Measurements from ENCODE around the gene TMEM163. TPM values are rescaled to one million over a fixed set of nuclear protein-coding genes. Genes with fewer than 3 reads are reported as not detected.

TMEM163 gene
- total and polyA plus RNA-seq, 2 of the 13 experiments (the other 11 are each of a cell fraction or from before 2014, with no cell fraction given) = 0.05 TPM; not detected in 1

GRCh38 chr2:134625311-134625710, 93.5 kb downstream of the TMEM163 start:
- Histone ChIP-seq H4K20me1 (ENCODE audit: insufficient read depth, low read length) (no peaks in the 10 kb centered on the region), H3K4me1 (ENCODE audit: insufficient read depth, low read length) (no peaks in the 10 kb centered on the region), H3K79me2 (ENCODE audit: insufficient read depth, low read length) (no peaks in the 10 kb centered on the region), H3K9ac (ENCODE audit: insufficient read depth, low read depth, low read length) (no peak overlapping the region), H3K27ac (ENCODE audit: extremely low read length, insufficient read depth, low read length) (no peak overlapping the region), H3K4me2 (ENCODE audit: low read depth, low read length) (no peak overlapping the region), H3K36me3 (replicated peaks in 1 of 2; ENCODE audit: control insufficient read depth in 1 of 2, insufficient read depth in 2 of 2, low read length in 2 of 2) (no peaks in the 10 kb centered on the region), H2AFZ (ENCODE audit: low read length) (no peak overlapping the region), H3K4me3 (replicated peaks in 1 of 3; ENCODE audit: insufficient read depth in 1 of 3, low read depth in 2 of 3, low read length in 3 of 3) (no peak overlapping the region), H3K27me3 (ENCODE audit: control insufficient read depth in 1 of 2, insufficient read depth in 2 of 2, low read length in 2 of 2) (peaks cover 0 to 9% of the 10 kb centered on the region in 2 experiments; a peak in 3 of 5 replicates), H3K9me3 (ENCODE audit: low read length) (no peaks in the 10 kb centered on the region)
- no TSS peak for BruUV-seq (replicated peaks)
- 64% methylated on average over 4 of the region's 4 CpGs for WGBS (ENCODE audit: low lambda C conversion rate)
- ATAC-seq (no peak), DNase-seq (ENCODE audit: low spot score) (no peak), FAIRE-seq (no peak)
- TF ChIP-seq ZNF331 (CRISPR knock-in tag; IDR thresholded peaks at IDR 0.05) (no peak), RBM22 (optimal IDR thresholded peaks at IDR 0.05; ENCODE audit: low read length) (no peak), WIZ (CRISPR knock-in tag; IDR thresholded peaks at IDR 0.05) (no peak), ZSCAN31 (CRISPR knock-in tag; IDR thresholded peaks at IDR 0.05; ENCODE audit: low read depth) (no peak), NKX3-1 (CRISPR knock-in tag; IDR thresholded peaks at IDR 0.05) (no peak), MAFK (conservative IDR thresholded peaks at IDR 0.05 in 1 of 2, IDR thresholded peaks at IDR 0.05 in 1 of 2; ENCODE audit: low read length in 2 of 2) (no peak), HNRNPL (IDR thresholded peaks at IDR 0.05; ENCODE audit: low read depth, low read length) (no peak), ZSCAN22 (CRISPR knock-in tag; IDR thresholded peaks at IDR 0.05) (no peak), TARDBP (CRISPR knock-in tag; IDR thresholded peaks at IDR 0.05) (no peak), RARA (CRISPR knock-in tag; IDR thresholded peaks at IDR 0.05) (no peak), PATZ1 (CRISPR knock-in tag; IDR thresholded peaks at IDR 0.05) (no peak), HOXA9 (CRISPR knock-in tag; IDR thresholded peaks at IDR 0.05; ENCODE audit: borderline replicate concordance) (no peak), HCFC1 (IDR thresholded peaks at IDR 0.05; ENCODE audit: low read depth, low read length) (no peak)
- TF ChIP-seq, protein P1, sequence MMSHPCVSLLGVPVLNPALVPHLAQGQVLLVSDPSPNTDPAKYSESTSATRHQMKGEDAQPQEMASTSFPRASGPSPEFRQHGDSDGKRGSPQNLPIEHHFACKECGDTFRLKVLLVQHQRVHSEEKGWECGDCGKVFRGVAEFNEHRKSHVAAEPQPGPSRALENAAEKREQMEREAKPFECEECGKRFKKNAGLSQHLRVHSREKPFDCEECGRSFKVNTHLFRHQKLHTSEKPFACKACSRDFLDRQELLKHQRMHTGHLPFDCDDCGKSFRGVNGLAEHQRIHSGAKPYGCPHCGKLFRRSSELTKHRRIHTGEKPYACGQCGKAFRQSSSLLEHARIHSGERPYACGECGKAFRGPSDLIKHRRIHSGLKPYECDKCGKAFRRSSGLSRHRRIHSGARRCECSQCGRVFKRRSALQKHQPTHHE (CRISPR knock-in tag; IDR thresholded peaks at IDR 0.05; ENCODE audit: borderline replicate concordance) = no peak
- in situ Hi-C loops (cut with HindIII; ENCODE audit: extremely low pct_ligation_motif_present, low pct_unique_long_range_greater_than_20kb) (no loop called here), intact Hi-C loops (cut with micrococcal nuclease; ENCODE audit: unreplicated experiment) (no loop called here)
- POLR2A ChIA-PET = no interaction called here
- CTCF ChIA-PET (ENCODE audit: low intra/inter-chr PET ratio, low total read pairs) = no interaction called here

Measured in HepG2 (cell line).